HG03432 (cell line): Measurements from ENCODE around the gene VSX1.

Source experiments
- ATAC-seq: cut with Tn5 transposase; IDR thresholded peaks from one replicate; pipeline ENCODE4 v1.9.1; 2021; ENCODE audit warnings: mild to moderate bottlenecking, moderate library complexity; ENCODE audit not compliant: unreplicated experiment

The VSX1 gene

GRCh38 chr20:25054096-25054820, 27.7 kb downstream of the VSX1 start:
- ATAC-seq: no peak

DNA sequence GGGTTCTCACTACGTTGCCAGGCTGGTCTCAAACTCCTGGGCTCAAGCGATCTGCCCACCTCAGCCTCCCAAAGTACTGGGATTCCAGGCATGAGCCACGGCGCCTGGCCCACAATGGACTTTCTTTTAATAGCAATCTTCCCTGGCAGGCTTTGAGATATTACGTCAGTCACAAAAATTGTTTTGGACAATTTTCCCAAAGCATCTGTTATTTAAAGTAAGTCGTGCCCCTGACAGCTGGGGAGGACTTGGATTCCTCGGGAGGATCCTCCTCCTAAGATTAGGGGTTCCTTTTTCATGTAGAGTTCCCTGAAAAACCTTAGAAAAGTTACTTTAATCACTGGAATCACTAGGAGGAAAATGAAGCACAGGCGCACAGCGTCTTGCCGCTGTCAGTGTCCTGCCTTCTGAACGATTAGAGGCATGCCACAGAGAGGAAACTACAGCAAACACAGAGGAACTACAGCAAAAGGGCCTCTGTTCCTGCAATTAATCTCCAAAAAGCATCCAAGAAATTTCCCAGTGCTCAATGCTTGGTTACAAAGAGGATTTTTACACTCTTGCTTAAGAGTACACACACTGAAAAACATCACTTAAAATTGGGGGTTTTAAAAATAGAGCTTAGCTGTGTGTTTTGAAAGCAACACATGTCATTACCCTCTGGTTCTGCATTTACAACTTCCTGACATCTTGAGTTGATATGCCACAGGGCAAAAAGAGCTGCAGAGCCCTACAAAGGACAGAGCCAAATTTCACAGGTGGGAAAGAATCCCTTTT, 28.5 kb downstream of the VSX1 start:
- ATAC-seq: no peak

DNA sequence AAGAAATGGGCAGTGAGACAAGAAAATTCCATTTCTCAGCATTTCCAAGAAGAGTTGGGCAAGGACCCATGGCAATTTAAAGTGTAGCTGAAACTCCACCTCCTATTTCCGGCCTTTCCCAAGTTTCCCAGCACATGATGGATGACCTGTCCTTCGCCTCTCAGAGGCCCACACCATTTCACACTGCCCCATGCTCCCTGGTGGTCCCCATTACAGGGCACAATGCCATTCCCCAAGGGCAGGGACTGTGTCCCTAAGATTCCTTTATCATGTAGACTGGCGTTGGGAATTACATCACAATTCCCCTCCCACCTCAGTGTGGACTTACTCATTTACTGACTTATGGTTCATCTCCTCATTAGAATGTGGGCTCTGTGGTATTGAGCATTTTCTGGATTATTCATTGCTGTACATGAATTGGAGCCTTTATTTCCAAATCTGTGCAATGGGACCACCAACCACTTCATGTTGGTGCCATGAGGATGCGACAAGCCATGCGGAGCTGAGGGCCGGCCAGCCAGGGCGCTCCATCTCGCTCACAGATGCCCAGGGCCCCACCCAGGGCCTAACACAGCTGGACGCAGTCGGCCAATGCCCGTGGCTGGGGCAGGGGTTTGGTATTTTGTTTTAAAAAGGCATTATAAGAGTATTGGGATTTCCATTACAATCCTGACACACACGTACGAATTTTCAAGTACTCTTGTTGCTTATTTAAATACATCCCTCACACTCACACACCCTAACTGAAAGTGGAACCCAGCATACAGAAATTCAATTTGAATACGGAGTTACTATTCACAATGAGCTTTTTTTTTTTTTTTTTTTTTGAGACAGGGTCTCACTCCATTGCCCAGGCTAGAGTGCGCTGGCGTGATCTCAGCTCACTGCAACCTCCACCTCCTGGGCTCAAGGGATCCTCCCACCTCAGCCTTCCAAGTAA, 29.4 kb downstream of the VSX1 start:
- ATAC-seq: no peak

GRCh38 chr20:25051386-25052155, 30.4 kb downstream of the VSX1 start:
- no peak for ATAC-seq

GRCh38 chr20:25050501-25051350, 31.2 kb downstream of the VSX1 start:
- no peak for ATAC-seq

GRCh38 chr20:25050082-25050481, 31.9 kb downstream of the VSX1 start:
- no peak for ATAC-seq

- no peak for ATAC-seq
Measured at GRCh38 chr20:25049261-25050060, 32.5 kb downstream of the VSX1 start.

- no peak for ATAC-seq
Measured at GRCh38 chr20:25048519-25048952, 33.4 kb downstream of the VSX1 start.

DNA sequence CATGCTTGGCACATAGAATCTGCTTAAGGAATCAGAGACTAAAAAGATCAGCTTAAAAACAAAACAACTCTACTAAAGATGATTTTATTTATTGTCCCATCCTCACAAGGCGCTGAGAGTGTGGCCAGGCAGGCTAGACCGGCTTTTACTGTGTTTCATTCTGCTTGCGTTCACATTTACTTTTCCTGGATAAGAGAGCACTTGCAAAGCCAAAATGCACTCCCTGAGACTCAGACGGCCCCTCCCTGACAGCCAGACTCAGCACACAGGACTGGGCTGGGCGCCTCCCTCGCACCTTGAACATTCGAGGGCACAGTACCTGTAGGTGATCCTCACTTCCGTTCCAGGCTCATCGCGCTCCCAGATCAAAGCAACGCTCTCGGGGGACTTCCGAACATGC, 34.2 kb downstream of the VSX1 start:
- ATAC-seq: no peak

GRCh38 chr20:25046736-25047666, 34.9 kb downstream of the VSX1 start:
- no peak for ATAC-seq

- ATAC-seq: no peak
Measured at GRCh38 chr20:25046181-25046641, 35.7 kb downstream of the VSX1 start.

GRCh38 chr20:25045343-25045712, 36.6 kb downstream of the VSX1 start:
- no peak for ATAC-seq

DNA sequence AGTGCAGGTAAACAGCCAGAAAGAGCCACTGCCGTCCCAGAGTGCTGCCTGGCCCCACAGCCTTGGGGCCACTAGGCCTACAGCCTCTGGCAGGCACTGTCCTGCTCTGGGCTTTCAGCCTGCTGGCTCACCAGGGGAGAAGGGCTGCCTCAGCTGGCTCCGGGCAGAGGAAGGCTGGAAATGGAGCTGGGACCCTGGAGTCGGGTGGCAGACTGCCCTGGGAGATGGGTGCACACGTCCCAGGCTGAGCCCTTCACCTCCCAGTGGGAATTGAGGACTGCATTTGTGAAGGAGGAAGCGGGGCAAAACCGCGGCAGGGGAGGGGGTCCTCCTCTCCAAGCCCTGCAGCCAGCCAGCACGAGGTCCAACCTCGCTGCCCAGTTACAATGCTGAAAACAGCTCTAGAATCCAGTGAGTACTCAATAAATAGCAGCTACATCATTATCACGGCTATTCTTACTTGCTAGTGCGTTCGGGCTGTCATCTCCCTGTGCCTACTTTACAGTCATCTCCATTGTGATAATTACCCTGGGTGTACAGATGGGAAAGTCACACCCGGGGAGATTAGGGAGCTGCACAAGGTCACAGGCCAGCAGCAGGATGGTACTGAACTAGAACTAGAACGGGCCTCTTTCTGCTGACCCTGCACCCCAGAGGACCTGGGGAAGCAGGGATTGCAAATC, 37.1 kb downstream of the VSX1 start:
- ATAC-seq: no peak

- no peak for ATAC-seq
Measured at GRCh38 chr20:25044261-25044560, 37.7 kb downstream of the VSX1 start.

- ATAC-seq: no peak
Measured at GRCh38 chr20:25043499-25044260, 38.3 kb downstream of the VSX1 start.
